HG03354 (cell line): Measurements from ENCODE around the gene SP110.
"Not testable (repeated sequence)": the region's sequence is repeated elsewhere in the genome, so short reads cannot be mapped to it uniquely, and the experiment has no call there.

Source experiments
- ATAC-seq: cut with Tn5 transposase; IDR thresholded peaks from one replicate; pipeline ENCODE4 v1.9.1; 2021; ENCODE audit warnings: mild to moderate bottlenecking; ENCODE audit not compliant: unreplicated experiment, poor library complexity, severe bottlenecking

SP110 gene

GRCh38 chr2:230226051-230226551, 6.3 kb upstream of the SP110 start:
- peak; percentile 80 for ATAC-seq

- ATAC-seq = peak; percentile 82
These were observed 5.7 kb upstream of the SP110 start, which contains the start of gene SP140 for GRCh38 chr2:230225486-230225885. SP140 (plus strand) TSS chr2:230225736; CDS start chr2:230225845, 109 bp downstream.

- ATAC-seq = no peak
These were observed 4.7 kb upstream of the SP110 start for GRCh38 chr2:230224458-230224857.

GRCh38 chr2:230222829-230223228, 3.0 kb upstream of the SP110 start:
- ATAC-seq = not testable (repeated sequence)

GRCh38 chr2:230221493-230221892, 1.7 kb upstream of the SP110 start:
- no peak for ATAC-seq

- ATAC-seq = no peak
These were observed 674 bp upstream of the SP110 start for GRCh38 chr2:230220347-230220969.

GRCh38 chr2:230218421-230218820, 1.4 kb downstream of the SP110 start:
- ATAC-seq = no peak

- ATAC-seq = peak; percentile 42
These were observed 2.4 kb downstream of the SP110 start for GRCh38 chr2:230217424-230217823.

- ATAC-seq = no peak
These were observed 3.3 kb downstream of the SP110 start for GRCh38 chr2:230216489-230216888.

GRCh38 chr2:230209422-230210051, 10.2 kb downstream of the SP110 start:
- ATAC-seq = no peak

- ATAC-seq = no peak
These were observed 11.2 kb downstream of the SP110 start for GRCh38 chr2:230208576-230208975.

- peak; percentile 27 for ATAC-seq
These were observed 14.1 kb downstream of the SP110 start for GRCh38 chr2:230205721-230206120.

GRCh38 chr2:230205034-230205433, 14.8 kb downstream of the SP110 start:
- ATAC-seq = peak; percentile 67

GRCh38 chr2:230203110-230203676, 16.6 kb downstream of the SP110 start:
- ATAC-seq = peak; percentile 49

GRCh38 chr2:230202430-230203109, 17.2 kb downstream of the SP110 start:
- peak; percentile 44 for ATAC-seq

- no peak for ATAC-seq
These were observed 34.8 kb downstream of the SP110 start for GRCh38 chr2:230184727-230185578.

- ATAC-seq = no peak
These were observed 38.6 kb downstream of the SP110 start for GRCh38 chr2:230181195-230181594.

- ATAC-seq = no peak
These were observed 39.9 kb downstream of the SP110 start for GRCh38 chr2:230179907-230180306.
